NCI-H2171 treated with DMSO at 0.1 percent for 48 hours (cell line): ENCODE data around the gene XKR7.

ENCODE experiments used
- DNase-seq: peaks from one replicate; lab custom pipeline; 2025; lab: John Stamatoyannopoulos, UW

The XKR7 gene

GRCh38 chr20:32040142-32040953 is 72.4 kb downstream of the XKR7 start:
- no peak for DNase-seq

- no peak for DNase-seq
Measured at GRCh38 chr20:32045999-32046398, 78.0 kb downstream of the XKR7 start.

GRCh38 chr20:32050324-32050841 is 82.4 kb downstream of the XKR7 start:
- DNase-seq: no peak

- no peak for DNase-seq
Measured at GRCh38 chr20:32050851-32051556, 83.1 kb downstream of the XKR7 start.

- DNase-seq: no peak
Measured at GRCh38 chr20:32051720-32052089, 83.8 kb downstream of the XKR7 start.

- no peak for DNase-seq
Measured at GRCh38 chr20:32052090-32052777, 84.3 kb downstream of the XKR7 start, which contains the start of gene HCK. Gene HCK (plus strand): TSS chr20:32052242.

- DNase-seq: no peak
Measured at GRCh38 chr20:32052778-32053362, 84.9 kb downstream of the XKR7 start.
